Thoracic aorta (tissue), 2 donors: Measurements from ENCODE around the gene EXPH5. TPM values are rescaled to one million over a fixed set of nuclear protein-coding genes. Genes with fewer than 3 reads are reported as not detected.
A peak's percentile ranks its signal among the peaks of the same experiment; 100 is the strongest.
"Not testable (repeated sequence)": the region's sequence is repeated elsewhere in the genome, so short reads cannot be mapped to it uniquely, and the experiment has no call there.

Experiments
- ATAC-seq: fragments of 150-250 bp; one replicate; pipeline ENCODE4 v1.8.0; 2017; ENCODE audit warnings: low read depth; ENCODE audit not compliant: insufficient number of reproducible peaks, low FRiP score
- DNase-seq: peaks from one replicate; pipeline ENCODE4 v3.0.0-alpha.2; 2020; ENCODE audit warnings: low spot score
- H3K27ac ChIP-seq, 2 donors: fragments of 200-600 bp; sonication (generic); 1 replicate in 1 of 2; 2 replicates in 1 of 2; pipeline ENCODE4 v1.5.1; 2016; ENCODE audit warnings: mild to moderate bottlenecking in 2 of 2, moderate library complexity in 2 of 2
- H3K27me3 ChIP-seq: fragments of 200-600 bp; sonication (generic); replicated peaks from 2 replicates; pipeline ENCODE4 v1.6.0; 2016; ENCODE audit warnings: mild to moderate bottlenecking; ENCODE audit not compliant: insufficient read depth
- H3K36me3 ChIP-seq: fragments of 200-600 bp; sonication (generic); one replicate; pipeline ENCODE4 v1.5.1; 2016
- H3K4me1 ChIP-seq, 2 donors: fragments of 200-600 bp; sonication (generic); 1 replicate in 1 of 2; 2 replicates in 1 of 2; pipeline versions ENCODE4 v1.5.1 to v1.6.0; 2016; ENCODE audit warnings: low read depth in 2 of 2, mild to moderate bottlenecking in 1 of 2; ENCODE audit not compliant: control insufficient read depth in 1 of 2
- H3K4me3 ChIP-seq: fragments of 200-600 bp; sonication (generic); 2 replicates; pipeline ENCODE4 v1.5.1; 2016; ENCODE audit warnings: mild to moderate bottlenecking
- H3K9me3 ChIP-seq: fragments of 200-600 bp; sonication (generic); 2 replicates; pipeline ENCODE4 v1.5.1; 2016
- total RNA-seq, 2 donors: library from RNA; depleted of rRNA; stranded (reverse); fragments of >200 nt; gene quantifications; one replicate each; pipeline versions ENCODE4 v1.1.0 to v1.2.3, GENCODE V29; 2016
- TF ChIP-seq, protein P1 (sequence below): fragments of 200-600 bp; sonication (generic); IDR thresholded peaks from one replicate; pipeline ENCODE4 v1.5.1; 2019; ENCODE audit warnings: antibody characterized with exemption

EXPH5 gene, protein sequence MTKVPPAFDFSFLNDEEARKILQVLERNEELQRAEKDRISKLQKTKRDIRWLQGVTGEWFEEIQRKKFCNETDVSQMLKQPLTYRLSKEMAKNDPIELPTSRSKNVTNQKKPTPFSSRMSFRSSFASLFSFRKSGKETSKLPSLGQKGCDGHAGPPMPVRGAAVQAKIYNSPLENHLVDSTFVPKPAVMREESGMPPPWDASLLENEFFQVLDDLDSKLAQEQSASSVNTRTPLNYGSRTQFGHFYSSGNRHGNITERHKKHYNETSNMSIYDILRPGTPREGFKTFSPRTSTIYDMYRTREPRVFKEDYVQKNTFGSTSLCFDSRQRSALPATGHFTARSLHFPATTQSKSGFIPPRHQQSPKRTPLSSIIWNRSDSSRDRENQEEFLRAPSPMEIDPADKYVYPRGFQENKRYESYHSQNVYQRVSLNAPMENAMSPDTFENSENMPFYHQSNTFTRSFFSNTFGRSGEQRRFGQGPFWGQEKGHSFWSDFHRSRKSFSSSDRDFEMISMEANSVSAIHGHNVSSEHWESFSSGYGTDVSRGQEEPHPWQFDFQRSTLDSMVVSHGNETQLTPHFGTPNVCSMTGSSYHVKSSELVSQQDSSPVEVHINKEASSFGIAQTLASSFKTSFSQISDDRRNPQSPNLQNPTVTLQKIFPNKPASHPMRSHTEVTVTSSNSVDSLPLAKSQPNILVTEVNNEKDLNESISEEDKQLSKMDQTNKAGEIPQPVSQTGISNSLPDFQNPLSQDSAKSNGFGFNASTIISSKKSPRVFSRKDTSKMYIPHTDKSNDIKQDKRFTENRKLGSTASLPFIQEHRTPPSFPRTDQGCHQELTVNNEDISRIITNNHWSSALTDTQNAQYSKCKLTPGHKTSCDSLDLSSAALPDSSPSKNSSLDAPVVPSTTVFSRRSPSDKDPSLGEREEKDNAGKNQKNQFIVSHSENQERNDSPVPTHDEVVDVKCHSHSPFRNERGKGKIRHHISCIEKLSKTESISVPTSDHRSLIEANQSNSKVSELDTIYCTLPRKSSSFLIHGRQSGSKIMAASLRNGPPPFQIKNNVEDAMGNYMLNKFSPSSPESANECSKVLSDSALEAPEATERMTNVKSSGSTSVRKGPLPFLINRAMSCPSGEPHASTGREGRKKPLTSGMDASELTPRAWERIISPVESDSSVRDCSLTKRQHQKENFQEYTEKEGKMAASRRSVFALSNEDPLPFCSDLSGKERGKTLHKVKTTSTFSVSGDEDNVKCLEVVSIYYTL (N-terminal part only)
- 1 to 10 TPM; 1.9 to 3.2 TPM for total RNA-seq

DNA sequence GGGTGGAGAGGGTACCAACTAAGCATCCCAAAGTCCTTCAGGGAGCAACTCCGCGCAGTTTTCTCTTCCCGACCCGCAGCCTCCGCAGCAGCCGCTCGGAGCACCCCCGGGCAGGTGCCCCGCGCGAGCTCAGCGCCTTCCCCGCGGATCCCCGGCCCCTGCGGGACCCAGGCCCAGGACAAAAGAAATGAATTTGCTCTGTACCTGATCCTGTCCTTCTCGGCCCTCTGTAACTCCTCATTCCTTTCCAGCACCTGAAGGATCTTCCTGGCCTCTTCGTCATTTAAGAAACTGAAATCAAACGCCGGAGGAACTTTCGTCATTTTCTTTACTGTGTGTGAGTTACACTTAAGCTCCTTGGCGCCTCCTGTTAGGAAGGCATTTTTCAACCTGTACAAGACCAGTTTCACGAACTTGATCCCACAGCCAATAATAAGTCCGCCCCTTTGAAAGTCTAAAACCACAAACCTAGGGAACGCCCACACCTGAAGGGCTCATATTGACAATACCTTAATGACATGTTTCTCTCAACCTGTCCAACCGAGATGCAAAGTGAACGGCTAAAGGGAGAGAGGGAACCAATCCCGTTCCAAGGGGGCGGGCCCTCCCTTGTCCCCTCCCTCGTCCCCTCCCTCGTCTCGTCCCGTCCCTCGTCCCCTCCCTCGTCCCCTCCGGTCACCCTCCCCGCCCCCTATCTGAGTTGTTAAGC, at the start of gene EXPH5:
Gene EXPH5 (minus strand): TSS at position 555 of the 709 bp plus-strand sequence. CDS start 232 bp downstream, at position 323.
- H3K36me3 ChIP-seq, result no peaks in the 10 kb centered on the region
- no peak within 1 kb of the TSS for H3K27ac ChIP-seq
- no peaks in the 10 kb centered on the region for H3K9me3 ChIP-seq
- DNase-seq (peak; percentile 41), ATAC-seq (peak; percentile 78)
- H3K27me3 ChIP-seq, result no peaks in the 10 kb centered on the region
- TF ChIP-seq, protein P1, sequence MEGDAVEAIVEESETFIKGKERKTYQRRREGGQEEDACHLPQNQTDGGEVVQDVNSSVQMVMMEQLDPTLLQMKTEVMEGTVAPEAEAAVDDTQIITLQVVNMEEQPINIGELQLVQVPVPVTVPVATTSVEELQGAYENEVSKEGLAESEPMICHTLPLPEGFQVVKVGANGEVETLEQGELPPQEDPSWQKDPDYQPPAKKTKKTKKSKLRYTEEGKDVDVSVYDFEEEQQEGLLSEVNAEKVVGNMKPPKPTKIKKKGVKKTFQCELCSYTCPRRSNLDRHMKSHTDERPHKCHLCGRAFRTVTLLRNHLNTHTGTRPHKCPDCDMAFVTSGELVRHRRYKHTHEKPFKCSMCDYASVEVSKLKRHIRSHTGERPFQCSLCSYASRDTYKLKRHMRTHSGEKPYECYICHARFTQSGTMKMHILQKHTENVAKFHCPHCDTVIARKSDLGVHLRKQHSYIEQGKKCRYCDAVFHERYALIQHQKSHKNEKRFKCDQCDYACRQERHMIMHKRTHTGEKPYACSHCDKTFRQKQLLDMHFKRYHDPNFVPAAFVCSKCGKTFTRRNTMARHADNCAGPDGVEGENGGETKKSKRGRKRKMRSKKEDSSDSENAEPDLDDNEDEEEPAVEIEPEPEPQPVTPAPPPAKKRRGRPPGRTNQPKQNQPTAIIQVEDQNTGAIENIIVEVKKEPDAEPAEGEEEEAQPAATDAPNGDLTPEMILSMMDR, result no peak
- peak within 1 kb of the TSS; percentile 84 for H3K4me3 ChIP-seq
- peaks cover 0 to 4% of the 10 kb centered on the region in 2 donors for H3K4me1 ChIP-seq

DNA sequence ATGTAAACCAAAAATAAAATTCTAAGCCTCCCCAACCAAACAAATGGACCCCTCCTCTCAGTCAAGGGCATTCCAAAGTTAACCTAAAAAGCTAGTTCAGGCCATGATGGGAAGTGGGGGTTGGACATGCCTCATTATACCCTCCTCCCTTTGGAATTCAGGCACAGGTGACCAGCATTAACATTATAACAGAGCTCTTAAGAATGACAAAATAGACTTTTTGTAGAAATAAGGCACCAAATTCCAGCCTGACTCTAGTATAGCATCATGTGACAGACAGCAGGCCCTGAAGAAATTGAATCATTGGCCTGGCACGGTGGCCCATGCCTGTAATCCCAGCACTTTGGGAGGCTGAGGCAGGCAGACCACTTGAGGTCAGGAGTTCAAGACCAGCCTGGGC, 48.2 kb upstream of the EXPH5 start:
- not testable (repeated sequence) for DNase-seq, H3K27ac ChIP-seq, H3K27me3 ChIP-seq, ATAC-seq, H3K4me3 ChIP-seq, H3K4me1 ChIP-seq, H3K9me3 ChIP-seq, H3K36me3 ChIP-seq

DNA sequence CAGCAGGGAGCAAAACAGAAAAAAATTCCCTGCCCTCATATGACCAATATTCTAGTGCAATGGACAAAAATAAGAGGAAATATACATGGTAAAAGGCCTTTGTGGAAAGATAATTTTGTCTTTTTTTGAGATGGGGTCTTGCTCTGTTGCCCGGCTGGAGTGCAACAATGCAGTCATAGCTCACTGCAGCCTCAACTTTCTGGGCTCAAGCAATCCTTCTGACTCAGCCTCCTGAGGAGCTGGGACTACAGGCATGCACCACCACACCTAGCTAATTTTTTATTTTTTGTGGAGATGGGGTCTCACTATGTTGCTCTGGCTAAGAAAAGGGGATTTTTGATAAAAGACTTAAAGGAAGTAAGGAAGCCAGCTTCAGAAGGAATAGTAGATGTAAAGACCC, 45.6 kb upstream of the EXPH5 start:
- DNase-seq (no peak), ATAC-seq (no peak)
- H3K27me3 ChIP-seq, result no peaks in the 10 kb centered on the region
- no peaks in the 10 kb centered on the region for H3K36me3 ChIP-seq
- H3K9me3 ChIP-seq, result no peaks in the 10 kb centered on the region
- H3K27ac ChIP-seq, result no peak overlapping the region
- TF ChIP-seq, protein P1, result no peak
- H3K4me1 ChIP-seq, result no peaks in the 10 kb centered on the region
- no peak overlapping the region for H3K4me3 ChIP-seq

DNA sequence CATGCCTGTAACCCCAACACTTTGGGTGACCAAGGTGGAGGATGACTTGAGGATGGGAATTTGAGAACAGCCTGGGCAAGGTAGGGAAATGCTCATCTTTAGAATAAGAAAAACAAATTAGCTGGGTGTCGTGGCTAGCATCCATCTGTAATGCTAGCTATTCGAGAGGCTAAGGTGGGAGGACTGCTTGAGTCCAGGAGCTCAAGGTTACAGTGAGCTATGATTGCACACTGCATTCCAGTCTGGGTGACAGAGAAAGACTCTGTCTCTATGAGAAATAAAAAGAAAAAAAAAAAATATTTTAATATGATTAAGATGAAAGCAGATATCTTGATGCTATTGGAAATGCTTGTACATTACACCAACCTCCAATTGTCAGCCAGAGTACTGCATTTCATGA, 42.7 kb upstream of the EXPH5 start:
- ATAC-seq, result no peak

More for the DNA sequence above, 42.7 kb upstream of the EXPH5 start:
- peaks cover 0 to 10% of the 10 kb centered on the region in 2 donors for H3K4me1 ChIP-seq
- DNase-seq, result no peak
- no peak overlapping the region for H3K27ac ChIP-seq
- no peak overlapping the region for H3K4me3 ChIP-seq
- H3K27me3 ChIP-seq, result no peaks in the 10 kb centered on the region
- TF ChIP-seq, protein P1, result no peak
- H3K9me3 ChIP-seq, result no peaks in the 10 kb centered on the region
- H3K36me3 ChIP-seq, result no peaks in the 10 kb centered on the region
